Measurements from ENCODE around the gene HACD3. TPM values are rescaled to one million over a fixed set of nuclear protein-coding genes. Genes with fewer than 3 reads are reported as not detected.
A peak's percentile ranks its signal among the peaks of the same experiment; 100 is the strongest.
"Not testable (repeated sequence)": the region's sequence is repeated elsewhere in the genome, so short reads cannot be mapped to it uniquely, and the experiment has no call there.

The HACD3 gene
- total and polyA plus RNA-seq, 8 donors: 7.0 to 128 (median 18.9) TPM

DNA sequence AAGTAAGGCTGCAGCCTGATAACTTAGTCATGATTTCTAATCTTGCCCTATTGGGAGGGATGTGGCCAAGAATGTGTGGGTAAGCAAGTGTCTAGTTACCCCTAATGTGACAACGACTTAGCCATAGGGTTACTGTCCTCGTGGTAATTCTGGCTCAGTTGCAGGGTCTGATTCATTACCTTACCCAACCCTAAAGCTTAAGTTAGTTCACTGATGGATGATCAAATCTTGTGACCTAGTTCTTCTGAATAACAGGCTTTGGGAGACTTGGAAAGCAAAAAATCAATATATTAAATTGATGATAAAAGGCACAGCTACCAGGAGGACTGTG is 82.3 kb downstream of the HACD3 start:
- Histone ChIP-seq H3K9me3 (no peaks in the 10 kb centered on the region), H3K27ac (peak overlapping the region in 2 of 5 donors; percentile 92 to 95), H3K36me3 (no peaks in the 10 kb centered on the region), H3K27me3 (no peaks in the 10 kb centered on the region), H3K4me1 (peaks cover 14 to 46% (median 33%) of the 10 kb centered on the region in 4 donors), H3K4me3 (no peak overlapping the region)
- no peak for DNase-seq
- no peak for TF ChIP-seq EP300 (IDR thresholded peaks at IDR 0.05)
- no peak for TF ChIP-seq POLR2A (IDR thresholded peaks at IDR 0.05)
- TF ChIP-seq CTCF (IDR thresholded peaks at IDR 0.05): no peak
- no peak for TF ChIP-seq POLR2AphosphoS5 (IDR thresholded peaks at IDR 0.05)
- intact Hi-C loops (cut with DNase I; ENCODE audit: low total_unique reads): no loop called here
- 34 to 73% (median 59%) methylated on average over 2 of the region's 2 CpGs for WGBS, 5 donors

- no peak for DNase-seq
- H3K36me3 ChIP-seq: no peaks in the 10 kb centered on the region
- no peaks in the 10 kb centered on the region for H3K27me3 ChIP-seq
- intact Hi-C loops (cut with DNase I; ENCODE audit: low total_unique reads): no loop called here
- no peaks in the 10 kb centered on the region for H3K9me3 ChIP-seq
- H3K4me3 ChIP-seq: no peak overlapping the region
- peak overlapping the region in 2 of 5 donors; percentile 92 to 95 for H3K27ac ChIP-seq
- 77 to 85% (median 79%) methylated on average over 6 of the region's 6 CpGs for WGBS, 5 donors
- TF ChIP-seq POLR2AphosphoS5 (IDR thresholded peaks at IDR 0.05) (no peak), CTCF (IDR thresholded peaks at IDR 0.05) (no peak), POLR2A (IDR thresholded peaks at IDR 0.05) (no peak), EP300 (IDR thresholded peaks at IDR 0.05) (no peak)
- H3K4me1 ChIP-seq: peaks cover 14 to 40% (median 33%) of the 10 kb centered on the region in 4 donors
Measured at GRCh38 chr15:65612949-65613744, 82.9 kb downstream of the HACD3 start.

GRCh38 chr15:65615887-65616286 is 85.6 kb downstream of the HACD3 start:
- H3K27me3 ChIP-seq; H3K4me3 ChIP-seq; DNase-seq; H3K9me3 ChIP-seq; H3K36me3 ChIP-seq; H3K27ac ChIP-seq; intact Hi-C loops (cut with DNase I; ENCODE audit: low total_unique reads): not testable (repeated sequence)
- peaks cover 8 to 19% (median 12%) of the 10 kb centered on the region in 4 donors for H3K4me1 ChIP-seq
- WGBS, 5 donors: 86 to 100% (median 96%) methylated on average over 1 of the region's 1 CpG

- DNase-seq: no peak
- Histone ChIP-seq H3K36me3 (peaks cover 0 to 6% (median 0%) of the 10 kb centered on the region in 4 donors), H3K27me3 (no peaks in the 10 kb centered on the region), H3K27ac (no peak overlapping the region), H3K4me3 (no peak overlapping the region), H3K9me3 (no peaks in the 10 kb centered on the region), H3K4me1 (no peaks in the 10 kb centered on the region)
- intact Hi-C loops (cut with DNase I; ENCODE audit: low total_unique reads): no loop called here
- 61 to 70% (median 64%) methylated on average over 5 of the region's 5 CpGs for WGBS, 5 donors
- TF ChIP-seq CTCF (IDR thresholded peaks at IDR 0.05) (no peak), EP300 (IDR thresholded peaks at IDR 0.05) (no peak), POLR2A (IDR thresholded peaks at IDR 0.05) (no peak), POLR2AphosphoS5 (IDR thresholded peaks at IDR 0.05) (no peak)
Measured at GRCh38 chr15:65618560-65619109, 88.4 kb downstream of the HACD3 start.
